Suprapubic skin (tissue), 3 donors: ENCODE measurements around the gene IPMK.

ENCODE experiments used
- EP300 ChIP-seq: sonication (generic); formaldehyde crosslinking; IDR thresholded peaks from one replicate; pipeline ENCODE4 v1.6.1; 2017; ENCODE audit warnings: antibody characterized with exemption
- POLR2A ChIP-seq, 2 donors: fragments of 450-650 bp; IDR thresholded peaks; one replicate each; pipeline ENCODE4 v1.6.1; 2017; ENCODE audit warnings: antibody characterized with exemption in 2 of 2, mild to moderate bottlenecking in 2 of 2, moderate library complexity in 2 of 2
- TF ChIP-seq, protein P1 (sequence below), 2 donors: fragments of 200-600 bp in 1 of 2; fragments of 450-650 bp in 1 of 2; sonication (generic) in 1 of 2; IDR thresholded peaks; one replicate each; pipeline ENCODE4 v1.5.1; 2016 to 2019; ENCODE audit warnings: antibody characterized with exemption in 2 of 2, mild to moderate bottlenecking in 1 of 2, moderate library complexity in 1 of 2

DNA sequence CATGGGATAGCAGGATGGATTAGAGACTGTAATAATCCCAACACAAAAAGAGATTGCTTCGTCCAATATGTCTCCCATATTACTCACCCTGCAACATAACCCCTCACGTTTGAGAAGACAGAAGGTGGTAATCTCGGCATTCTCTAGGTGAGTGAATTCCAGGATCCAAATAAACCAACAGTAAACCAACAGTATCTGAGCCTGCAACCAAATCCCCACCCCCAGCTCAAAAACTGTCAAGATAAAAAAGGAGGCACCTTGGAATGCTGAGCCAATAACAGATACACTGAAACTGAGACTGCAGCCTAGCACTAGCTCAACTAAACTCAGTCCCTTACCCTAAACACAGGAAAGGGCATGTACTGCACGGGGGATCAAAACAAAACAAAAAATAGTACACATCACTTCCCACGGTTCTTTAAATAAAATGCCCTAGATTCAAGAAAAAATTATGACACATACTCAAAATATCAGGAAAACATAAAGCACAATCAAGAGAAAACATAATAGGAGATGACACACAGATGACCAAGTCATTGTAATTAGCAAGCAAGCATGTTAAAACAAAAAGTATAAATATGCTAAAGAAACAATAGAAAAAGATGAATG lies 28.0 kb downstream of the IPMK start:
- TF ChIP-seq POLR2A (IDR thresholded peaks at IDR 0.05) (no peak), EP300 (no peak)
- TF ChIP-seq, protein P1, sequence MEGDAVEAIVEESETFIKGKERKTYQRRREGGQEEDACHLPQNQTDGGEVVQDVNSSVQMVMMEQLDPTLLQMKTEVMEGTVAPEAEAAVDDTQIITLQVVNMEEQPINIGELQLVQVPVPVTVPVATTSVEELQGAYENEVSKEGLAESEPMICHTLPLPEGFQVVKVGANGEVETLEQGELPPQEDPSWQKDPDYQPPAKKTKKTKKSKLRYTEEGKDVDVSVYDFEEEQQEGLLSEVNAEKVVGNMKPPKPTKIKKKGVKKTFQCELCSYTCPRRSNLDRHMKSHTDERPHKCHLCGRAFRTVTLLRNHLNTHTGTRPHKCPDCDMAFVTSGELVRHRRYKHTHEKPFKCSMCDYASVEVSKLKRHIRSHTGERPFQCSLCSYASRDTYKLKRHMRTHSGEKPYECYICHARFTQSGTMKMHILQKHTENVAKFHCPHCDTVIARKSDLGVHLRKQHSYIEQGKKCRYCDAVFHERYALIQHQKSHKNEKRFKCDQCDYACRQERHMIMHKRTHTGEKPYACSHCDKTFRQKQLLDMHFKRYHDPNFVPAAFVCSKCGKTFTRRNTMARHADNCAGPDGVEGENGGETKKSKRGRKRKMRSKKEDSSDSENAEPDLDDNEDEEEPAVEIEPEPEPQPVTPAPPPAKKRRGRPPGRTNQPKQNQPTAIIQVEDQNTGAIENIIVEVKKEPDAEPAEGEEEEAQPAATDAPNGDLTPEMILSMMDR (IDR thresholded peaks at IDR 0.05): no peak
